CMK (cell line): ENCODE results near the gene GPT2.
"Not testable (repeated sequence)": the region's sequence is repeated elsewhere in the genome, so short reads cannot be mapped to it uniquely, and the experiment has no call there.

Source experiments
- DNase-seq: peaks from one replicate; pipeline ENCODE4 v3.0.0-alpha.2; 2010; ENCODE audit warnings: low read depth

Gene GPT2

GRCh38 chr16:46866286-46866685 lies 17.9 kb upstream of the GPT2 start:
- no peak for DNase-seq

- not testable (repeated sequence) for DNase-seq
These were observed 16.7 kb upstream of the GPT2 start for GRCh38 chr16:46867486-46867885.

GRCh38 chr16:46868891-46869290 lies 15.3 kb upstream of the GPT2 start:
- not testable (repeated sequence) for DNase-seq

- no peak for DNase-seq
These were observed 12.6 kb upstream of the GPT2 start for GRCh38 chr16:46871597-46871996.

GRCh38 chr16:46873201-46873600 lies 11.0 kb upstream of the GPT2 start:
- no peak for DNase-seq

DNA sequence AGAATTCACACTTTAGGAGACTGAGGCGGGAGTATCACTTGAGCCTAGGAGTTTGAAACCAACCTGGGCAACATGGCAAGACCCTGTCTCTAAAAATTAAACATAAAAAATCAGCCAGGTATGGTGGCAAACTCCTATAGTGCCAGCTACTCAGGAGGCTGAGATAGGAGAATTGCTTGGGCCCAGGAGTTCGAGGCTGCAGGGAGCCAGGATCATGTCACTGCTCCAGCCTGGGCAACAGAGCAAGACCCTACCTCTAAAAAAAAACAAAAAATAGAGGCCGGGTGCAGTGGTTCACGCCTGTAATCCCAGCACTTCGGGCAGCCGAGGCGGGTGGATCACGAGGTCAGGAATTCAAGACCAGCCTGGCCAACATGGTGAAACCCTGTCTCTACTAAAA lies 8.9 kb upstream of the GPT2 start:
- DNase-seq = no peak

GRCh38 chr16:46882304-46882939 lies 1.7 kb upstream of the GPT2 start:
- DNase-seq = no peak

GRCh38 chr16:46882940-46883307 lies 1.2 kb upstream of the GPT2 start:
- no peak for DNase-seq

- DNase-seq = no peak
These were observed 841 bp upstream of the GPT2 start for GRCh38 chr16:46883353-46883689.

DNA sequence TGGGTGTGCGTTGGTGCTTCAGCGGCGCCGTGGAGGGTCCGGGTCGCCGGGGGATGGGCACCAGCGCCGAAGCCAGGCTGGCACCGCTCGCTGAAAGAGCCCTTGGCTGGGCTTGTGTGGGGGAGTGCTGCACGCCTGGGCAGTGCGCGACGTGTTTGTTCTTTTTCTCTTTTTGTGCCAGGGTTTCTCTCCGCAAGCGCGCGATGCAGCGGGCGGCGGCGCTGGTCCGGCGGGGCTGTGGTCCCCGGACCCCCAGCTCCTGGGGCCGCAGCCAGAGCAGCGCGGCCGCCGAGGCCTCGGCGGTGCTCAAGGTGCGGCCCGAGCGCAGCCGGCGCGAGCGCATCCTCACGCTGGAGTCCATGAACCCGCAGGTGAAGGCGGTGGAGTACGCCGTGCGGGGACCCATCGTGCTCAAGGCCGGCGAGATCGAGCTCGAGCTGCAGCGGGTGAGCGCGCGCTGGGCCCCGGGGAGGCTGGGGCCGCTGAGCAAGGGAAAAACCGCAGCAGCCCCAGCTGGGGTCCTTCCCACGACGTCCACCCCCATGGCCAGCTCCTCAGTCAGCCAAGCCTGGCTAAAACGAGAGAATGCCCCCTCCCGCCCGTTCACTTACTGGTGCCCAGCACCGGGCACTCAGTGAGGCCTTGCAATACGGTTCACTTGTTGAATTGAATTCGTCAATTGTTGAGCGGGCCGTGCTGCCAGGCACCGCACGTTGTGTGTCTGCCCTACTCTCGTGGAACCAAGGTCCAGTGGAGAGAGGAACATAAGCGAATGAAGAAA lies 541 bp downstream of the GPT2 start:
- no peak for DNase-seq

DNA sequence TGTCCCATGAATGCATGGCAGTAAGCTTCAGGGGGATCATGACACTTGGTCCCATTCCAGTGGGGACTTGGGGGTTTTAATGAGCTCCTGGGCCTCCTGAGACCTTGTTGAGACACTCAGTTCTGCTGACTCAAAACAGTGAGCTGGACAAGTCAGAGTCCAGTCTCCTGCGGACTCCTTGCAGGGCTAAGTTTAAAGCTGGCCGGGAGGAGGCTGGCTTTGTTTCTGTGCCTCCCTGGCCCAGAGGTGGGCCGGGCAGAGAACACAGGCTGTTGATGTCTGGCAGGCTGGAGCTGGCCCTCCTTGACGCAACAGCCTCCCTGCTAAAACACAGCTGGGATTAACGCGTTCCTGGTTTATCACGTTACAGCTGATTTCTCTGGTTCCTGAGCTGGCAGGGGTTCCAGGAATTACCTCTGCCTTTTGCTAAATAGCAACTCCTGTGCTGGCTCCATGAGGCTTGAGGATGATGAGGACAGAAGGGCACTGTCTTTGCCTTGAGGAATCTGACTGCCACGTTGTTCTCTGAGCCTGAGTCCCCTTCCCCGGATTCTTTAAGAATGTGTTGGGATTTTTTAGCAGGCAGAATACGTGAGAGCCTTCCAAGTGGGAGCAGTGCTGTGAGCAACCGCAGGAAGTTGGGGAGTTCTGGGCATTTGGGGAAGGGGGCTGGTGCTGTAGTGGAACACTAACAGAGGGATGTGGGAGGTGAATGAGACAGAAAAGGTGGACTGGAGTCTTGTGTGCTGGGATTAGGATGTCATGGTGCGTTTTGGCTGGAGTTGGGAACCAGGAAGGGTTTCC lies 2.0 kb downstream of the GPT2 start:
- DNase-seq = no peak

DNA sequence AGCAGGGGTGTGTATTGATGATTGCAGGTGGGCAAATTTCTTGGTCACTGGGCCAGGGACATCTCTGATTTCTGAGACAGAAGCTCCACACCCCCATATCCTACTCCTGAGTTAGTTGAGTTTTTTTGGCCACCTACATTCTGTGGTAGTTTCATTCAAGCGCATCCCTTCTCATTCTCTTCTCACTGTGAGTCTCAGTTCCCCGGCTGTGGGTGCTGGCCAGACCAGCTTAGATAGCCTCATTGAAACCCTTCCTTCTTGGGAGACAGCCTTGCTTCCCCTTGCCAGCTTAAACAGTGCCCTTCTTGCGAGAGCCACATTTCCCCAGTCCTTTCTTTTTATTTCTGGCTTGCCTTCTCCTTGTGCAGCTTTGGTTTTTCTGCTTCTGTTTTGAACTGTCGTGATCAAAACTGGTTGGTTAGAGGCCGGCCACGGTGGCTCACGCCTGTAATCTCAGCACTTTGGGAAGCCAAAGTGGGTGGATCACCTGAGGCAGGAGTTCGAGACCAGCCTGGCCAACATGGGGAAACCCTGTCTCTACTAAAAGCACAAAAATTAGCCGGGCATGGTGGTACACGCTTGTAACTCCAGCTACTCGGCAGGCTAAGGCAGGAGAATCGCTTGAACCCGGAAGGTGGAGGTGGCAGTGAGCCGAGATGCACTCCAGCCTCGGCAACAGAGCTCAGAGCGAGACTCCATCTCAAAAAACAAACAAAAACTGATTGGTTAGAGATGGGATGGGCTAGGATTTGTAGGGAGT lies 2.8 kb downstream of the GPT2 start:
- DNase-seq = no peak

GRCh38 chr16:46887524-46887854 lies 3.3 kb downstream of the GPT2 start:
- no peak for DNase-seq

DNA sequence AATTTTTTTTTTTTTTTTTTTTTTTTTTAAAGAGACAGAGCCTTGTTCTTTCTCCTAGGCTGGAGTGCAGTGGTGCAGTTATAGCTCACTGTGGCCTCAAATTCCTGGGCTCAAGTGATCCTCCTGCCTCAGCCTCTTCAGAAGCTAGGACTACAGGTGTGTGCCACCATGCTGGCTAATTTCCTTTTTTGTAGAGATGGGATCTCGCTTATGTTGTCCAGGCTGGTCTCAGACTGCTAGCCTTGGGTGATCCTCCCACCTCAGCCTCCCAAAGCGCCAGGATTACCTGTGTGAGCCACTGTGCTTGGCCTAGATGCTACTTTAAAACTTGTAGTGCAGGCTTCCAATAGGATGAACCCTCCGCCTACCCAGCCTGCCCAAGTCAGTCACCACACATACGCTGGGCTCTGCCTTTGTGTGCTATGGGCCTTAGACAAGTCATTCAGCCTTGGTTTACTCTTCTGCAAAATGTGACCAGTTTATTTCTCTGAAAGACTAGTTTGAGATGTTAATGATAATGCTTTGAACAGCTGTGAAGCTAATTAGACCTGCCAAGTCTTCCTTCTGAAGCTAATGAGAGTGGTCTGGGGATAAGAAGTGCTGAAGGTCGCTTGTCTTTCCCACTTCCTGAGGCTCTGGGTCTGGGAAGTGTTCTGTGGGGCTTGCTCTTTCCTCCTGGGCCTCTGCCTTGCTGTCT lies 5.2 kb downstream of the GPT2 start:
- DNase-seq = no peak

DNA sequence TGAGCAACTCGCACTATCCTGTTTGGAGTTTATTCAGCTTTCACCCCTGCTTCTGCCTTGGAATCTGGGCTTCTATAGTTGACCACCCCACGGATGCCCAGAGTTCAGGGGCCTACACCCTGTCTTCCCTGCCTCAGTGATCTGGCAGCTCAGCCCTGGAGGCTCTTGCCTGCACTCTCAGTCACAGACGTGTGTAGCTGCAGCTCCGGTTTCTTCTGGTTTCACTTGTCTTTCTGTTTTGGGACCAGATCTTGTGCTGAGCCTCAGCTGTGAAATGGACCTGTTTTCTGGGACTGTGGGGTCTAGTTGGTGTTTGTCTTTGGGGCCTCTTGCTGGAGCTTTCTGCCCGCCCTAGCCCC lies 5.8 kb downstream of the GPT2 start:
- no peak for DNase-seq

DNA sequence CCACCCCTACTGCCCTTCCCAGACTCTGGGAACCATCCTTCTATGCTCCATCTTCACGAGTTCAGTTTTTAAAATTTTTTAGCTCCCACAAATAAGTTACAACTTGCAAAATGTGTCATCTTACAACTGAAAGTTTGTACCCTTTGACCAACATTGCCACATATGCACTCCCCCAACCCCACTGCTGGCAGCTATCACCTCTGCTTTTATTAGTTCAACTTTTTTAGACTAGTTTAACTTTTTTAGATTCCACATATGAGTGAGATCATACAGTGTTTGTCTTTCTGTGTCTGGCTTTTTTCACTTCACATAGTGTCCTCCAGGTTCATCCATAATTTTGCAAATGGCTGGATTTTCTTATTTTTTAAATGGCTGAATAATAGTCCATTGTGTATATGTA lies 7.7 kb downstream of the GPT2 start:
- no peak for DNase-seq

GRCh38 chr16:46894036-46894672 lies 10.0 kb downstream of the GPT2 start:
- no peak for DNase-seq

DNA sequence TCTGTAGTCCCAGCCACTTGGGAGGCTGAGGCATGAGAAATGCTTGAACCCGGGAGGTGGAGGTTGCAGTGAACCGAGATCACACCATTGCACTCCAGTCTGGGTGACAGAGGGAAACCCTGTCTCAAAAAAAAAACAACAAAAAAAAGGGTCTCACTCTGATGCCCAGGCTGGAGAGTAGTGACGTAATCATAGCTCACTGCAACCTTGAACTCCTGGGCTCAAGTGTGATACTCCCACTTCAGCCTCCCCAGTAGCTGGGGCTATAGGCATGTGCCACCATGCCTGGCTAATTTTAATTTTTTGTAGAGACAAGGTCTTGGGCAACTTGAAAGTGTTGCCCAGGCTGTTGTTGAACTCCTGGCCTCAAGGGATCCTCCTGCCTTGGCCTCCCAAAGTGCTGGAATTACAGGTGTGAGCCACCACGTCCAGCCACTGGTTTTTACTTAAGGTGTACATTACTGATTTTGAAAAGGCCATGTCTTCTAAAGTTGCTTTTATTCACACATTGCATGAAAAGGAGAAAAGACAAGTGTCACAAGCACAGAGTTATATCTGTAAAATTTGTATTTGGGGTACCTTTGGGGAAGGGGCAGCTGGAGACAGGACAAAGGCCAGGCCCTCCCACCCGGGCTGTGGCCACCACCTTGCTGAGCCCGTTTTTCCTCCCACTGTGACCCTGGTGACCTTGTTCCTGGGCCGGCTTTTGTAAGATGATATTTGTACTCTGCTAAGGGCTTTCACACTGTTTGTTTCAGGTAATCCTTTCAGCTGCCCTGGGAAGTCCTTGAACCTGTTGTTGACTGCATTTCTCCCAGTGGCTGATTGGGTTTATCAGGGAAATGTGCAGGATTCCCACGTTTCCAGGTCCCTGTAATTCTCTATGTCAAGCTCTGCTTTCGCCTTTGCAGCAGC lies 11.5 kb downstream of the GPT2 start:
- DNase-seq = no peak

GRCh38 chr16:46896314-46896968 lies 12.3 kb downstream of the GPT2 start:
- no peak for DNase-seq

DNA sequence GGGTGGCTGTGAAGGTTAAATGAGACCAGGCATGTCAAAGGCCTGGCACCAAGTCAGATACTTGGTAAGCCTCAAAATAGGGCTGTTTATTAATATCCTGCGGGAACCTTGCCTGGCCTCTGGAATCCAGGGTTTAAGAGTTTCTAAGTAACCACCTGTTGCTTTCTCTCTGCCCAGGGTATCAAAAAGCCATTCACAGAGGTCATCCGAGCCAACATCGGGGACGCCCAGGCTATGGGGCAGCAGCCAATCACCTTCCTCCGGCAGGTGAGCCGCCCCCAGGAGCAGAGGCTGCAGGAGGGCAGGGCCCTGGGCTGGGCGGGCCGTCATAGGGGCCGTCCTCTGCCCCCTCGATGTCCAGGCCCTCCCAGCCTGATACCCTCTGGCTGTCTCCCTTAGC lies 13.3 kb downstream of the GPT2 start:
- DNase-seq = no peak
